NCI-H146 treated with DMSO at 0.1 percent for 48 hours (cell line): ENCODE results near the gene DUSP2.
"Not testable (repeated sequence)": the region's sequence is repeated elsewhere in the genome, so short reads cannot be mapped to it uniquely, and the experiment has no call there.

ENCODE experiments used
- DNase-seq: peaks from one replicate; lab custom pipeline; 2025; ENCODE audit not compliant: unreplicated experiment; lab: John Stamatoyannopoulos, UW

Gene DUSP2

DNA sequence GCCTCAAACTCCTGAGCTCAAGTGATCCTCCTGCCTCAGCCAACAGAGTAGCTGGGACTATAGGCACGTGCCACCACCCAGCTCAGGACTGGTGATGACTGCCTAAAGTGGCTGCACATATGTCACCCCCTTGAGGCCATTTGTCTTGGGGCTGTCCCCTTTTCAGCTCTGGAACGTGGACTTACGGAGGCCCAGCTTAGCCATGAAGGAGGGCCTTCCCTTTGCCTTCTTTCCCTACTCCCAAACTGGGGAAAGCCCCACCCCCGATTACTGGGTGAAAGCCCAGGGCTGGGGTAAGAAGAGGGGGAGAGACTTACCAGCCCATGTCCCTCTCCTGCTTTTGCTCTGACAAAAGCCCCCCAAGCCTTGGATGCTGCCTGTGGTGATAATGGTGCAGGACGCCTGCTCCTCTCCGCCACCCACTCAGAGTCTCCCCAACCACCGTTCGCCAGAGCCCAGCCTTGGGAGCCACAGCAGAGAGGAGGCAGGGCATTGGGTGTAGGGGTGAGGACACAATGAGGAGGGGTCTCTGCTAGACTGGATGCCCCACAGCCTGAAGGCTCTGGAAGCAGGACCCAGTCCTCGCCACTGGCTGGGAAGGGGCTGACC lies 2.5 kb upstream of the DUSP2 start:
- no peak for DNase-seq

DNA sequence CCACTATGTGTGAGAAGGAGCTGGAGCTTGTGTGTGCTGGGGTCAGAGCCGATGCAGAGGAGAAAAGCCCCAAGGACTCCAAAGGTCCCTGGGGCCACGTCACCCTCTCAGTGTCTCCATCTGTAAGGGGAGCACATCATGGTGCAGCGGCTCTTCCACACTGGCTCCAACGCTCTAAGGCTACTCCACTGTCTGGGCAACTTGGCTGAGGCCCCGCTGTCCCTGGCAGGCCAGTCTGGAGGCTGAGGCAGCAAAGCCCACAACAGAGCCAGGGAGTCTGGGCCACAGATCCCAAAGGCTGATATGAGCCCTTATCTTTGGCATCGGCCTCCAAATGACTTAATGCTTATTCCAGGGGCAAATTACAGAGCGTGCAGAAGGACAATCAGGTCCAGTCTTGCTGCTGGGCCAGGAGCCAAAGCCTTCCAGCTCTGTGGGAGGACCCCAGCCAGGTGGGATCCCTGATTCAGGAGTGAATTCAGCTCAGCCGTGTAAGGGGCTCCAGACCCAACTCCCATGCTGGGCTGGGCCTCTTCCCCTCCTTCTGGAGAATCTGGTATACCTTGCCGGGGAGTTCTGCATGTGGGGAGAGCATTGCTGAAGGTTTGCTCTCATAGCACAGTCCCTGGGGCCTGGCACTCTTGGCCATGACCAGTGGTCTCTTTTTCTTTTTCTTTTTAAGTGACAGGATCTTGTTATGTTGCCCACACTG lies 1.8 kb upstream of the DUSP2 start:
- DNase-seq: no peak

- DNase-seq: no peak
Observed at GRCh38 chr2:96146153-96146880, 1.1 kb upstream of the DUSP2 start.

GRCh38 chr2:96145848-96146152 lies 560 bp upstream of the DUSP2 start:
- no peak for DNase-seq

DNA sequence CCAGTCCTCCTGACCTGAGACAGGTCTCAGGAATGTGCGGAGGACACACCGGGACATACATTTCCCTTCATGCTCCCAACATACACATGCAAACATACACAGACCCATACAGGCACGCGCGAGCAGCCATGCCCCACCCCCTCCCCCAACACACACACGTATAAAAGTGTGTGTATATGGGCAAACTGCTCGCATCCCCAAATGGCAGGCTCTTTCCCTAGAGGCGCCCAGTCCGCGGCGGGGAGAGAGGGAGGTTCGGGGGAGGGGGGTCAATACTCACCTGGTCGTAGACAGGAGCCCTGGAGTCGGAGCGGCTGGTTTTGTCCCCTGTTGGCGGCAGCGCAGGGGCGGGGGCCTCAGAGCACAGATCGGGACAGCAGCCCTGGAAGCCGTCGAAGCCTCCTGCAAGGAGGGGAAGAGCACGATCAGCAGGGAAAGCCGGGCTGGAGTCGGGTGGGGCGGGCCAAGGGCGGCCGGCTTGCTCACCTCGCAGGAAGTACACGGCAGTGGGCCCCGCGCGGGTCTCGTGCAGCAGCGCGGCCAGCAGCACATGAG lies 682 bp downstream of the DUSP2 start:
- peak; percentile 48 for DNase-seq

- peak; percentile 9 for DNase-seq
Observed at GRCh38 chr2:96143848-96144480, 1.3 kb downstream of the DUSP2 start.

GRCh38 chr2:96143231-96143847 lies 1.9 kb downstream of the DUSP2 start:
- DNase-seq: no peak

DNA sequence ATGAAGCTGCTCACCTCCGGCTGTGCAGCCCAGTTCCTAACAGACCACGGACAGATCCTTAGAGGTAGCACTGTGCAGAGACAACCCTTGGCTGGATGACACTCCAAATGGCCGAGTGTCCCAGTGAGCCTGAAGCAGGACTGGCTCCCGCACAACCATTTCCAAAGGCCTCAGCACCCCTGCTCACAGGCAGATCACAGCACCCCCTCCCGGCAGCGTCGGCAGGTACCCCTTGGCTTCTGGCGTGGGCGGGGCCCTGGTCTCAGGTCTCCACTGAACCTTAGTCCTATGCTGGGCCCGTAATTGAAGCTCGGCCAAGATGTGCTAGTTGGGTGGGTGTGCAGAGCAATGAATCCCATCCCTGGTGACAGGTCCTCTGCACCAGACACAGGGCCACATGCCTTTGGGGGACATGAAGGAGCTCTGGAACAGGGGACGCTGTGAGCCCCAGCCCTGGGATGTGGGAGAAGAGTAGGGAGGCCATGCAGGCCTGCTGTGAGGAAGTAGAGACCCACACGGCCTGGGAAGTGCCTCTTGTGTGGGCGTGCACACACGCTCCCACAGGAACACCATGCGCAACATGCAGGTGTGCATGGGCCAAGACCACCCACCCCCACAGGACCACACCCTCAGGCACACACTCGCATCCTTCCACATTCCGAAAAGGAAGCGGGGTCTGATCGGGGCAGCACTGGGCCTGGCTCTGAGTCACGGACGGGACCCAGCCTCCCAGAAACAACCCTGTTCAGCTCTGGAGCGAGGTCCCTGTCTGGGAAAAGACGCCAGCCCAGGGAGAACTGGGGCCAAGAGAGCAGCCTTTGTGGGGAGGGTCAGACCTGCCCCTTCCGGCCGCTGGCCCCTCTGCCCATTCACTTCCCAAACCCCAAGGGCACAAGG lies 2.8 kb downstream of the DUSP2 start:
- DNase-seq: no peak

GRCh38 chr2:96141624-96141967 lies 3.6 kb downstream of the DUSP2 start:
- DNase-seq: not testable (repeated sequence)

GRCh38 chr2:96140941-96141623 lies 4.2 kb downstream of the DUSP2 start:
- no peak for DNase-seq

- no peak for DNase-seq
Observed at GRCh38 chr2:96139181-96139758, 6.0 kb downstream of the DUSP2 start.

DNA sequence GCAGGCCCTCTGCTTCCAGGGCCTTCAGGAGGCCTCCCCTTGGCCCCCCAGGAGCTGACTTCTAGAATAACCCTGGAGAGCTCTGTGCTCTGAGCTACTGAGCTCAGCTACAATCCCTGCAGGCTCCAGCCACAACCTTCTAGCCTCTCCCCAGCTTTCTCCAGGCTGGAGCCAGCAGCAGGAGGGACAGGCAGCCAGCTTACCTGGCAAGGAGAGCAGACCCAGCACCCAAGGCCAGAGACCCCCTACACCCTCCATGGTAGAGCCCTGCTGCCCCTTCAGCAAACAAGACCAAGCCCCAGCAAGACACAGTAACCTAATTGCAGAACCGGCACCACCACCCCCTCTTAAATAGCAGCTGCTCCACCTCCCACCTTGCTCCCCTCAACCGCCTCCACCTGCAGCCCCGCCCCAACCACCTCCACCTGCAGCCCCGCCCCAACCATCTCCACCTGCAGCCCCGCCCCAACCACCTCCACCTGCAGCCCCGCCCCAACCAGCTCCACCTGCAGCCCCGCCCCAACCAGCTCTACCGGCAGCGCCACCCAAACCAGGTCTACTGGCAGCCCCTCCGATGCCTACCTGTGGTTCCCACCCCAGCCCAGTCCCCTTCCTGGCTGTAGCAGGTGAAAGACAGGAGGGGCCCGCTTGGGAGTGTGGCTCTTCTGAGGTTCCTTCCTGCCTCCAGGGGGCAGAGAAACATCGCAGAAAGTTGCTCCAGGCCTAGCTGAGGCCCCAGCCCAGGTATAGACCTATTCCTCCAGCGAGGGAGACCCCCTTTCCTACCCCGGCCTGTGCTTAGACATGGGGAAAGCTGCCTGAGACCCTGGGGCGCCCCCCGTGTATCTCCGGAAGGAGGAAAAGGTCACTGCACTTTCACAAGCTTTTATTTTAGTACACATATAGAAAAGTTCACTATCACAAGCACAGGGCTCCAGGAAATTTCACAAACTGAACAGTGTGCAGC lies 6.8 kb downstream of the DUSP2 start, which contains the start of gene ASTL:
ASTL (minus strand) TSS at position 324 of the 967 bp plus-strand sequence; CDS start at position 258, 66 bp downstream.
- peak; percentile 72 for DNase-seq

GRCh38 chr2:96137321-96138178 lies 7.7 kb downstream of the DUSP2 start:
- DNase-seq: no peak

- DNase-seq: no peak
Observed at GRCh38 chr2:96136129-96136720, 9.0 kb downstream of the DUSP2 start.

GRCh38 chr2:96135621-96136020 lies 9.6 kb downstream of the DUSP2 start:
- DNase-seq: no peak

DNA sequence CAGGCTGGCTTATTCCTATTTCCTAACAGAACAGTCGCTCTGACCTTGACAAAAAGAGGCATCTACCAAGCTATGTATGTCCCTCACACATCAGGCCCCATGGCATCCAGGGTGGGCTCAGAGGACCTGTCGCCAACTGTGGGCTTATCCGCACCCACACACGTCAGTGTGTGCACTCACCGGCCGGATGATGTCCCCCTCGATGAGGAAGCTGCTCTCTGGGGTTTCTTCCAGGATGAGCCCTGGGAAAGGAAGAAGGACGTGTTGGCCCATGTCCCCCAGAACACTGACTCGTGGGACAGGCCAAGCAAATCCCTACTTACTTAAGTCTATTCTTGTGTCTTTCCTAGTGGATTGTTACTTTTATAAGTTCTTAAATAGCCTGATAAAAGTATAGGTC lies 10.1 kb downstream of the DUSP2 start:
- DNase-seq: no peak

- DNase-seq: no peak
Observed at GRCh38 chr2:96134421-96134820, 10.8 kb downstream of the DUSP2 start.
